Mucosa of descending colon (tissue), 3 donors: ENCODE measurements around the gene HERC5. TPM values are rescaled to one million over a fixed set of nuclear protein-coding genes. Genes with fewer than 3 reads are reported as not detected.

Experiments used
- ATAC-seq: fragments of 200-7000 bp; cut with Tn5 transposase; one replicate; pipeline ENCODE4 v1.9.1; 2020; ENCODE audit warnings: mild to moderate bottlenecking, moderate library complexity
- DNase-seq, 3 donors: peaks; one replicate each; pipeline ENCODE4 v3.0.0-alpha.2; 2020
- H3K36me3 ChIP-seq: fragments of 200-600 bp; one replicate; pipeline ENCODE4 v1.8.0; 2021; ENCODE audit warnings: low read depth, mild to moderate bottlenecking
- H3K4me1 ChIP-seq: fragments of 200-600 bp; one replicate; pipeline ENCODE4 v1.8.0; 2021; ENCODE audit warnings: low read depth, mild to moderate bottlenecking
- H3K4me3 ChIP-seq: fragments of 200-600 bp; one replicate; pipeline ENCODE4 v1.8.0; 2021; ENCODE audit warnings: mild to moderate bottlenecking
- H3K9me3 ChIP-seq: fragments of 200-600 bp; one replicate; pipeline ENCODE4 v1.8.0; 2021; ENCODE audit warnings: mild to moderate bottlenecking
- CTCF ChIP-seq: fragments of 200-600 bp; IDR thresholded peaks from one replicate; pipeline ENCODE4 v1.8.0; 2022; ENCODE audit warnings: antibody characterized with exemption, mild to moderate bottlenecking
- intact Hi-C, 2 donors: fragments of 100-400 bp; cut with DNase I in 1 of 2; cut with micrococcal nuclease in 1 of 2; formaldehyde crosslinking; loops; one replicate each; pipeline versions ENCODE4 v1.11.0 to v1.11.1; 2022; cut with DNase I, micrococcal nuclease
- total RNA-seq, 3 donors: library from RNA; stranded (reverse); fragmentation: NEBNext Ultra II Directional in 2 of 3; extraction: Animal tissue kit (Norgen Biotek cat#: 25700) in 2 of 3; gene quantifications; one replicate each; pipeline versions ENCODE4 v1.2.1 to v1.2.4, GENCODE V29; 2021 to 2023
- donor health status: DM: no; HTN: no; CAD: no; lungs with moderate emphysema.
- donor health status: DM: no; HTN: no; CAD: no.
- donor health status: DM: no; HTN: yes; CAD: no.

Gene HERC5
- total RNA-seq, 3 donors from 2014 or later = 1.8 to 4.0 (median 1.9) TPM

- Histone ChIP-seq H3K36me3 (no peaks in the 10 kb centered on the region), H3K9me3 (no peaks in the 10 kb centered on the region), H3K4me3 (no peak overlapping the region), H3K4me1 (no peaks in the 10 kb centered on the region)
- intact Hi-C loops = loop anchor here in 1 of 2 donors (5.0 kb wide), 1 partner anchor 81 kb away; the partner anchor contains the start of gene HERC6
- DNase-seq = no peak
- ATAC-seq = no peak
- TF ChIP-seq CTCF = no peak
Measured at GRCh38 chr4:88458104-88458740, 1.3 kb downstream of the HERC5 start.

GRCh38 chr4:88465653-88466192 lies 8.8 kb downstream of the HERC5 start:
- Histone ChIP-seq H3K36me3 (no peaks in the 10 kb centered on the region), H3K9me3 (no peaks in the 10 kb centered on the region), H3K4me1 (no peaks in the 10 kb centered on the region), H3K4me3 (no peak overlapping the region)
- no peak for TF ChIP-seq CTCF
- DNase-seq (no peak), ATAC-seq (no peak)
- intact Hi-C loops = no loop called here

GRCh38 chr4:88467392-88467791 lies 10.5 kb downstream of the HERC5 start:
- DNase-seq (no peak), ATAC-seq (no peak)
- no peak overlapping the region for H3K4me3 ChIP-seq
- no peak for TF ChIP-seq CTCF
- H3K36me3 ChIP-seq = no peaks in the 10 kb centered on the region
- intact Hi-C loops = no loop called here
- no peaks in the 10 kb centered on the region for H3K9me3 ChIP-seq
- no peaks in the 10 kb centered on the region for H3K4me1 ChIP-seq

- Histone ChIP-seq H3K4me1 (no peaks in the 10 kb centered on the region), H3K36me3 (no peaks in the 10 kb centered on the region), H3K4me3 (no peak overlapping the region), H3K9me3 (no peaks in the 10 kb centered on the region)
- TF ChIP-seq CTCF = no peak
- intact Hi-C loops = no loop called here
- DNase-seq (no peak), ATAC-seq (no peak)
Measured at GRCh38 chr4:88477229-88477860, 20.4 kb downstream of the HERC5 start.

GRCh38 chr4:88478247-88478646 lies 21.3 kb downstream of the HERC5 start:
- no peak for DNase-seq
- Histone ChIP-seq H3K36me3 (no peaks in the 10 kb centered on the region), H3K4me3 (no peak overlapping the region), H3K9me3 (no peaks in the 10 kb centered on the region), H3K4me1 (no peaks in the 10 kb centered on the region)
- no peak for TF ChIP-seq CTCF
- ATAC-seq = no peak
- intact Hi-C loops = no loop called here
